ENCODE data around the gene FIBCD1.

- TF ChIP-seq CTCF (IDR thresholded peaks at IDR 0.05; ENCODE audit: control extremely low read depth in 1 of 3, insufficient read depth in 1 of 3, low read depth in 1 of 3, low read length in 3 of 3) (no peak), POLR2A (IDR thresholded peaks at IDR 0.05; ENCODE audit: control extremely low read depth in 1 of 2, low read depth in 2 of 2, low read length in 2 of 2) (no peak), CEBPB (IDR thresholded peaks at IDR 0.05; ENCODE audit: low read depth, low read length) (no peak), TAF7 (optimal IDR thresholded peaks at IDR 0.05; ENCODE audit: borderline replicate concordance, low read depth, low read length) (no peak), MAX (IDR thresholded peaks at IDR 0.05) (no peak), POLR2AphosphoS5 (IDR thresholded peaks at IDR 0.05; ENCODE audit: low read depth, low read length) (no peak), EP300 (IDR thresholded peaks at IDR 0.05; ENCODE audit: borderline replicate concordance in 1 of 2, low read depth in 2 of 2, low read length in 2 of 2) (no peak)
These were observed 5.5 kb upstream of the FIBCD1 start for GRCh38 chr9:130944510-130945058.
